OCI-LY1 (cell line): ENCODE measurements around the gene SMYD3.

ENCODE experiments used
- EZH2 ChIP-seq: fragments of 200-600 bp; sonication (generic), shearing (Covaris generic); IDR thresholded peaks from 2 replicates; pipeline ENCODE4 v1.8.0; 2017; ENCODE audit warnings: borderline replicate concordance, mixed run types, mild to moderate bottlenecking, antibody characterized with exemption, low read length, moderate library complexity, mixed read lengths
- TF ChIP-seq, protein P1 (sequence below): fragments of 200-600 bp; sonication (generic), shearing (Covaris generic); IDR thresholded peaks from 2 replicates; pipeline ENCODE4 v1.5.1; 2017; ENCODE audit warnings: mild to moderate bottlenecking, antibody characterized with exemption, low read length, moderate library complexity, mixed read lengths

DNA sequence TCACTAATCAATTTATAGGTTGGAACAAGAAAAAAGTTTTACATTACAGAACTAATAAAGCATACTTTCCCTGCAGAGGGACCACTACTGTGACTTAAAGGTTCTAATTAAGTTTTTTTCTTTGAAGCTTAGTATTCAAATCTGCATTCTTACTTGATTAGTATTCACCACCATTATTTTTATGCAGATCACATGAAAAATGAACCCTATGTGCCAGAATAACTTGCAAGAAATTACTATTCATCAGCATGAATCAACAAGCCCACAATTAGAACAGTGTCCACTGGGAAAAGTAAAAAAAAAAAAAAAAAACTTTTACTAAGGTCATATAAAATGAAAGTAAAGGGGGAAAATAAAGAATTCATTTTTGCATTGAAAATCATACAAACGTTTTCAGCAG lies 90.8 kb downstream of the SMYD3 start:
- TF ChIP-seq, protein P1, sequence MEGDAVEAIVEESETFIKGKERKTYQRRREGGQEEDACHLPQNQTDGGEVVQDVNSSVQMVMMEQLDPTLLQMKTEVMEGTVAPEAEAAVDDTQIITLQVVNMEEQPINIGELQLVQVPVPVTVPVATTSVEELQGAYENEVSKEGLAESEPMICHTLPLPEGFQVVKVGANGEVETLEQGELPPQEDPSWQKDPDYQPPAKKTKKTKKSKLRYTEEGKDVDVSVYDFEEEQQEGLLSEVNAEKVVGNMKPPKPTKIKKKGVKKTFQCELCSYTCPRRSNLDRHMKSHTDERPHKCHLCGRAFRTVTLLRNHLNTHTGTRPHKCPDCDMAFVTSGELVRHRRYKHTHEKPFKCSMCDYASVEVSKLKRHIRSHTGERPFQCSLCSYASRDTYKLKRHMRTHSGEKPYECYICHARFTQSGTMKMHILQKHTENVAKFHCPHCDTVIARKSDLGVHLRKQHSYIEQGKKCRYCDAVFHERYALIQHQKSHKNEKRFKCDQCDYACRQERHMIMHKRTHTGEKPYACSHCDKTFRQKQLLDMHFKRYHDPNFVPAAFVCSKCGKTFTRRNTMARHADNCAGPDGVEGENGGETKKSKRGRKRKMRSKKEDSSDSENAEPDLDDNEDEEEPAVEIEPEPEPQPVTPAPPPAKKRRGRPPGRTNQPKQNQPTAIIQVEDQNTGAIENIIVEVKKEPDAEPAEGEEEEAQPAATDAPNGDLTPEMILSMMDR, result no peak
- no peak for TF ChIP-seq EZH2
